ENCODE results near the gene C17orf107. TPM values are rescaled to one million over a fixed set of nuclear protein-coding genes. Genes with fewer than 3 reads are reported as not detected.

The C17orf107 gene
- total RNA-seq, 1 experiment from 2014 or later: 2.1 TPM

GRCh38 chr17:4893721-4894560 is 5.4 kb upstream of the C17orf107 start:
- no TSS peak for BruUV-seq (replicated peaks)
- intact Hi-C loops (cut with micrococcal nuclease; ENCODE audit: unreplicated experiment): no loop called here
- TF ChIP-seq, protein P1, sequence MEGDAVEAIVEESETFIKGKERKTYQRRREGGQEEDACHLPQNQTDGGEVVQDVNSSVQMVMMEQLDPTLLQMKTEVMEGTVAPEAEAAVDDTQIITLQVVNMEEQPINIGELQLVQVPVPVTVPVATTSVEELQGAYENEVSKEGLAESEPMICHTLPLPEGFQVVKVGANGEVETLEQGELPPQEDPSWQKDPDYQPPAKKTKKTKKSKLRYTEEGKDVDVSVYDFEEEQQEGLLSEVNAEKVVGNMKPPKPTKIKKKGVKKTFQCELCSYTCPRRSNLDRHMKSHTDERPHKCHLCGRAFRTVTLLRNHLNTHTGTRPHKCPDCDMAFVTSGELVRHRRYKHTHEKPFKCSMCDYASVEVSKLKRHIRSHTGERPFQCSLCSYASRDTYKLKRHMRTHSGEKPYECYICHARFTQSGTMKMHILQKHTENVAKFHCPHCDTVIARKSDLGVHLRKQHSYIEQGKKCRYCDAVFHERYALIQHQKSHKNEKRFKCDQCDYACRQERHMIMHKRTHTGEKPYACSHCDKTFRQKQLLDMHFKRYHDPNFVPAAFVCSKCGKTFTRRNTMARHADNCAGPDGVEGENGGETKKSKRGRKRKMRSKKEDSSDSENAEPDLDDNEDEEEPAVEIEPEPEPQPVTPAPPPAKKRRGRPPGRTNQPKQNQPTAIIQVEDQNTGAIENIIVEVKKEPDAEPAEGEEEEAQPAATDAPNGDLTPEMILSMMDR (IDR thresholded peaks at IDR 0.05; ENCODE audit: unreplicated experiment): no peak
- no peaks in the 10 kb centered on the region for H3K27me3 Mint-ChIP-seq (ENCODE audit: unreplicated experiment)
- no peak overlapping the region for H3K4me3 Mint-ChIP-seq (ENCODE audit: low read depth, unreplicated experiment)
- CTCF ChIA-PET: no interaction called here
- H3K9me3 Mint-ChIP-seq (ENCODE audit: low read depth, unreplicated experiment): no peaks in the 10 kb centered on the region
- no peak overlapping the region for H3K27ac Mint-ChIP-seq (ENCODE audit: unreplicated experiment)
- H3K4me1 Mint-ChIP-seq (ENCODE audit: low read depth, unreplicated experiment): no peaks in the 10 kb centered on the region
- no peak for DNase-seq
- H3K36me3 Mint-ChIP-seq (ENCODE audit: insufficient read depth, unreplicated experiment): peaks cover 34% of the 10 kb centered on the region

GRCh38 chr17:4895121-4895520 is 4.2 kb upstream of the C17orf107 start:
- intact Hi-C loops (cut with micrococcal nuclease; ENCODE audit: unreplicated experiment): no loop called here
- CTCF ChIA-PET: no interaction called here
- Mint-ChIP-seq H3K4me3 (ENCODE audit: low read depth, unreplicated experiment) (no peak overlapping the region), H3K27ac (ENCODE audit: unreplicated experiment) (no peak overlapping the region), H3K9me3 (ENCODE audit: low read depth, unreplicated experiment) (no peaks in the 10 kb centered on the region), H3K36me3 (ENCODE audit: insufficient read depth, unreplicated experiment) (peaks cover 35% of the 10 kb centered on the region), H3K27me3 (ENCODE audit: unreplicated experiment) (no peaks in the 10 kb centered on the region), H3K4me1 (ENCODE audit: low read depth, unreplicated experiment) (no peaks in the 10 kb centered on the region)
- TF ChIP-seq, protein P1 (IDR thresholded peaks at IDR 0.05; ENCODE audit: unreplicated experiment): no peak
- no peak for DNase-seq
- BruUV-seq (replicated peaks): no TSS peak

DNA sequence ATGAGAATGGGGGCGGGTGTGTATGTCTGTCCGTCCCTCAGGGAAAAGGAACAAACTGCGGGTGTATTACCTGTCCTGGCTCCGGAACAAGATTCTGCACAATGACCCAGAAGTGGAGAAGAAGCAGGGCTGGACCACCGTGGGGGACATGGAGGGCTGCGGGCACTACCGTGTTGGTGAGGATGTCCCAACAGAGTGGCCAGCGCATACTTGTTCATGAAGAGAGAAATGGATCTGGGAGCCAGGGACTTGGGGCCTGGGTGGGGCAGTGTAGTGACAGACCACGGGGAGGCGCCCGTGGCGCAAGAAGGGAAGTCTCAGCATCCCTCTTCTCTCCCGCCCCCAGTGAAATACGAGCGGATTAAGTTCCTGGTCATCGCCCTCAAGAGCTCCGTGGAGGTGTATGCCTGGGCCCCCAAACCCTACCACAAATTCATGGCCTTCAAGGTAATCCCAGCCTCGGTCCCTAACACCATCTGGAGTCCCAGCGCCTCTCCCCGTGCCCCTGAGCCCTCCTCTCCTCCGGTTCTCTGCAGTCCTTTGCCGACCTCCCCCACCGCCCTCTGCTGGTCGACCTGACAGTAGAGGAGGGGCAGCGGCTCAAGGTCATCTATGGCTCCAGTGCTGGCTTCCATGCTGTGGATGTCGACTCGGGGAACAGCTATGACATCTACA is 3.5 kb upstream of the C17orf107 start:
- Mint-ChIP-seq H3K36me3 (ENCODE audit: insufficient read depth, unreplicated experiment) (peaks cover 40% of the 10 kb centered on the region), H3K27me3 (ENCODE audit: unreplicated experiment) (no peaks in the 10 kb centered on the region), H3K4me1 (ENCODE audit: low read depth, unreplicated experiment) (no peaks in the 10 kb centered on the region), H3K27ac (ENCODE audit: unreplicated experiment) (no peak overlapping the region), H3K4me3 (ENCODE audit: low read depth, unreplicated experiment) (no peak overlapping the region), H3K9me3 (ENCODE audit: low read depth, unreplicated experiment) (no peaks in the 10 kb centered on the region)
- TSS peak; percentile 49 for BruUV-seq (replicated peaks)
- intact Hi-C loops (cut with micrococcal nuclease; ENCODE audit: unreplicated experiment): no loop called here
- DNase-seq: no peak
- CTCF ChIA-PET: no interaction called here
- TF ChIP-seq, protein P1 (IDR thresholded peaks at IDR 0.05; ENCODE audit: unreplicated experiment): no peak

DNA sequence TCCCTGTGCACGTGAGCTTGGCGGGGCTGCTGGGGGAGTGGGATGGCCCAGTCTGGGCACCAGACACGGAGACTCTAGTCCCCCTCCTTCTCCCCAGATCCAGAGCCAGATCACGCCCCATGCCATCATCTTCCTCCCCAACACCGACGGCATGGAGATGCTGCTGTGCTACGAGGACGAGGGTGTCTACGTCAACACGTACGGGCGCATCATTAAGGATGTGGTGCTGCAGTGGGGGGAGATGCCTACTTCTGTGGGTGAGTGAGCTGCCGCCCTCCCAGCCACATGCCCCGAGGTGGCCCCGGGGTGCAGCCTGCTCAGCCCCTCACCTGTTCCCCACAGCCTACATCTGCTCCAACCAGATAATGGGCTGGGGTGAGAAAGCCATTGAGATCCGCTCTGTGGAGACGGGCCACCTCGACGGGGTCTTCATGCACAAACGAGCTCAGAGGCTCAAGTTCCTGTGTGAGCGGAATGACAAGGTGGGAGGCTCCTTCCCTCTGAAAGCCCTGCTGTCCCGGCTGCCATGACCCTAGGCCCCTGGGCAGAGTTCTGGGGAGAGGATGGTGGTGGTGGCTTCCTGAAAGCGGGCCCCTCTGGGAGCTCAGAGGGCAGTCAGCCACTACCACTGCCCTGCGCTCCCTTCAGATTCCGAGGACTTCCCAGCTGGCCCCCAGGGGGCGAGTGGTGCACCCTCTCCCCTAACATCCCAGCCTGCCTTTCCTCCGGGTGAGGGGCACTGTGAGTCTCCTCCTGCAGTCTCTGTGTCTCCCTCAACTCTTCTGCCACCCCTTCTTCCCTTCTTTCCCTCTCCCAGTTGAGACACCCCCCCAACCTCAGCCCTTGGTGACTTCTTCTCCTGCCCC is 2.8 kb upstream of the C17orf107 start:
- intact Hi-C loops (cut with micrococcal nuclease; ENCODE audit: unreplicated experiment): no loop called here
- Mint-ChIP-seq H3K36me3 (ENCODE audit: insufficient read depth, unreplicated experiment) (peaks cover 40% of the 10 kb centered on the region), H3K9me3 (ENCODE audit: low read depth, unreplicated experiment) (no peaks in the 10 kb centered on the region), H3K27me3 (ENCODE audit: unreplicated experiment) (no peaks in the 10 kb centered on the region), H3K4me3 (ENCODE audit: low read depth, unreplicated experiment) (no peak overlapping the region), H3K4me1 (ENCODE audit: low read depth, unreplicated experiment) (no peaks in the 10 kb centered on the region), H3K27ac (ENCODE audit: unreplicated experiment) (no peak overlapping the region)
- BruUV-seq (replicated peaks): no TSS peak
- TF ChIP-seq, protein P1 (IDR thresholded peaks at IDR 0.05; ENCODE audit: unreplicated experiment): no peak
- DNase-seq: no peak
- CTCF ChIA-PET: no interaction called here
